GM12878 (cell line): ENCODE results near the gene POFUT1. TPM values are rescaled to one million over a fixed set of nuclear protein-coding genes. Genes with fewer than 3 reads are reported as not detected.

Experiments
- ATAC-seq: fragments of 200-7000 bp; cut with Tn5 transposase; 3 replicates; pipeline ENCODE4 v1.9.1; 2020; ENCODE audit warnings: mild to moderate bottlenecking, moderate library complexity
- BruUV-seq: library from RNA; stranded (reverse); fragments of 400-500 nt; replicated peaks from 2 replicates; lab custom pipeline; 2021; lab: Mats Ljungman, UMichigan
- CTCF ChIA-PET: fragments of 300-600 bp; sonication (Branson Sonifier 250); formaldehyde crosslinking; extraction: SDS; loops from one replicate; lab custom pipeline; 2021; ENCODE audit warnings: inconsistent platforms; lab: Yijun Ruan, JAX
- POLR2A ChIA-PET: fragments of 350-600 bp; formaldehyde crosslinking; extraction: SDS; loops from one replicate; lab custom pipeline; 2021; ENCODE audit warnings: inconsistent platforms; lab: Charles Lee
- RAD21 ChIA-PET: fragments of 300-600 bp; sonication (Branson Sonifier 250); formaldehyde crosslinking; loops from one replicate; lab custom pipeline; 2023; ENCODE audit warnings: antibody characterized with exemption; ENCODE audit not compliant: unreplicated experiment; lab: Charles Lee
- SMC1A ChIA-PET: fragments of 300-600 bp; sonication (Branson Sonifier 250); formaldehyde crosslinking; loops from one replicate; lab custom pipeline; 2023; ENCODE audit not compliant: unreplicated experiment, uncharacterized antibody; lab: Charles Lee
- DNase-seq: peaks from one replicate; pipeline ENCODE4 v3.0.0-alpha.2; 2011; ENCODE audit warnings: low read depth, low spot score
- FAIRE-seq: peaks from 3 replicates; lab custom pipeline; 2011; peaks lifted over from hg19 to GRCh38; lab: Jason Lieb, UNC
- H2AFZ ChIP-seq: 2 replicates; pipeline ENCODE4 v1.6.0; 2011; ENCODE audit warnings: low read depth, low read length, control low read depth; ENCODE audit not compliant: control insufficient read depth
- H3K27ac ChIP-seq: 2 replicates; pipeline ENCODE4 v1.5.1; 2011; ENCODE audit warnings: control low read depth; ENCODE audit not compliant: control insufficient read depth, insufficient read depth
- H3K27me3 ChIP-seq, 2 experiments: replicated peaks in 1 of 2; 2 replicates each; pipeline versions ENCODE4 v1.6.0 to v1.6.1; 2011; ENCODE audit warnings: low read length in 1 of 2; ENCODE audit not compliant: control insufficient read depth in 2 of 2, insufficient read depth in 2 of 2
- H3K36me3 ChIP-seq, 2 experiments: 2 replicates each; pipeline ENCODE4 v1.5.1; 2011; ENCODE audit warnings: low read length in 1 of 2; ENCODE audit not compliant: control insufficient read depth in 2 of 2, insufficient read depth in 2 of 2
- H3K4me1 ChIP-seq: 2 replicates; pipeline ENCODE4 v1.6.1; 2011; ENCODE audit warnings: mild to moderate bottlenecking, low read length, moderate library complexity, mixed read lengths; ENCODE audit not compliant: control insufficient read depth, insufficient read depth
- H3K4me2 ChIP-seq: 2 replicates; pipeline ENCODE4 v1.6.0; 2011; ENCODE audit warnings: control low read depth; ENCODE audit not compliant: control insufficient read depth, insufficient read depth
- H3K4me3 ChIP-seq: fragments of 200-600 bp; sonication (generic); 2 replicates; pipeline ENCODE4 v1.5.1; 2016
- H3K79me2 ChIP-seq: 2 replicates; pipeline ENCODE4 v1.6.0; 2011; ENCODE audit warnings: low read length; ENCODE audit not compliant: control insufficient read depth, insufficient read depth
- H3K9ac ChIP-seq: 2 replicates; pipeline ENCODE4 v1.8.0; 2011; ENCODE audit warnings: low read length, control low read depth, mixed read lengths; ENCODE audit not compliant: control insufficient read depth, insufficient read depth
- H3K9me3 ChIP-seq: replicated peaks from 3 replicates; pipeline ENCODE4 v1.5.1; 2011; ENCODE audit warnings: mild to moderate bottlenecking, low read length; ENCODE audit not compliant: control insufficient read depth, insufficient read depth
- H4K20me1 ChIP-seq: 2 replicates; pipeline ENCODE4 v1.6.0; 2011; ENCODE audit not compliant: control insufficient read depth, insufficient read depth
- ATF3 ChIP-seq: IDR thresholded peaks from 2 replicates; pipeline ENCODE4 v1.6.1; 2011; ENCODE audit warnings: low read depth, mild to moderate bottlenecking, low read length, moderate library complexity, borderline replicate concordance; ENCODE audit errors: extremely low read depth
- BACH1 ChIP-seq: fragments of 450-650 bp; IDR thresholded peaks from 2 replicates; pipeline ENCODE4 v1.6.1; 2017; ENCODE audit warnings: mild to moderate bottlenecking, borderline replicate concordance
- BCL11A ChIP-seq: IDR thresholded peaks from 2 replicates; pipeline ENCODE4 v1.6.1; 2011; ENCODE audit warnings: low read depth, low read length
- BRCA1 ChIP-seq: IDR thresholded peaks from 2 replicates; pipeline ENCODE4 v1.6.1; 2011; ENCODE audit warnings: low read depth, low read length, improper control_type of control experiment
- LARP7 ChIP-seq: fragments of 450-650 bp; IDR thresholded peaks from 2 replicates; pipeline ENCODE4 v1.6.1; 2017; ENCODE audit warnings: mild to moderate bottlenecking
- MEF2B ChIP-seq: fragments of 450-650 bp; IDR thresholded peaks from 2 replicates; pipeline ENCODE4 v1.6.1; 2018; ENCODE audit warnings: mild to moderate bottlenecking, moderate library complexity; ENCODE audit not compliant: partially characterized antibody, poor library complexity, severe bottlenecking
- MYC ChIP-seq: IDR thresholded peaks from 2 replicates; pipeline ENCODE4 v1.6.1; 2011; ENCODE audit warnings: mild to moderate bottlenecking, low read length, moderate library complexity, inconsistent platforms; ENCODE audit not compliant: insufficient read depth, insufficient replicate concordance, insufficient read length, severe bottlenecking
- NBN ChIP-seq: fragments of 450-650 bp; IDR thresholded peaks from 2 replicates; pipeline ENCODE4 v1.6.1; 2016
- SMAD5 ChIP-seq: IDR thresholded peaks from 2 replicates; pipeline ENCODE4 v1.6.1; 2016; ENCODE audit warnings: antibody characterized with exemption, low read depth
- SPI1 ChIP-seq: IDR thresholded peaks from 2 replicates; pipeline ENCODE4 v1.6.1; 2011; ENCODE audit warnings: low read depth, mild to moderate bottlenecking, low read length, moderate library complexity, borderline replicate concordance; ENCODE audit not compliant: insufficient read depth
- TBL1XR1 ChIP-seq: IDR thresholded peaks from 2 replicates; pipeline ENCODE4 v1.6.1; 2012; ENCODE audit warnings: low read depth, low read length, improper control_type of control experiment
- YY1 ChIP-seq: IDR thresholded peaks from 2 replicates; pipeline ENCODE4 v1.6.1; 2011; ENCODE audit warnings: low read depth, mild to moderate bottlenecking, low read length
- ZNF622 ChIP-seq: fragments of 450-650 bp; IDR thresholded peaks from 2 replicates; pipeline ENCODE4 v1.6.1; 2017; ENCODE audit warnings: mild to moderate bottlenecking, inconsistent platforms
- WGBS: methylation state at CpG from one replicate; pipeline ENCODE4 v1.1.6; 2016; ENCODE audit warnings: low lambda C conversion rate; ENCODE audit not compliant: insufficient replicate concordance, insufficient coverage; ENCODE audit errors: missing lambda C conversion rate; 5-methylcytosine and 5-hydroxymethylcytosine counted together
- in situ Hi-C: fragments of 300-500 bp; cut with MboI; formaldehyde crosslinking; loops from 9 replicates; pipeline ENCODE4 v1.14.3; 2018; ENCODE audit warnings: mixed read lengths
- intact Hi-C: fragments of 100-400 bp; cut with micrococcal nuclease; formaldehyde crosslinking; loops from one replicate; pipeline ENCODE4 v1.14.2; 2022; ENCODE audit not compliant: unreplicated experiment
- polyA plus RNA-seq, 11 experiments: library from polyadenylated mRNA; depleted of rRNA in 4 of 11; unstranded in 6 of 11; stranded (reverse) in 5 of 11; fragments of >200 nt; fragmentation: Nextera tagmentation in 4 of 11; fragmentation: Illumina TruSeq in 1 of 11; extraction: Ambion mirVana in 4 of 11; extraction: Trizol in 1 of 11; gene quantifications; 1 replicate in 1 of 11; 2 replicates in 10 of 11; pipeline versions ENCODE4 v1.2.1 to v1.2.3, GENCODE V29; 2011 to 2016; ENCODE audit warnings: inconsistent platforms in 2 of 11, missing spikeins in 2 of 11, low read depth in 1 of 11
- total RNA-seq, 4 experiments: library from RNA; depleted of rRNA in 3 of 4; stranded (reverse); fragments of >200 nt in 3 of 4; fragmentation: Illumina TruSeq in 1 of 4; extraction: Trizol in 1 of 4; gene quantifications; 2 replicates each; pipeline versions ENCODE4 v1.2.1 to v1.2.3, GENCODE V29; 2013 to 2021

The POFUT1 gene
- total and polyA plus RNA-seq, 10 of the 15 experiments (the other 5 are each of a cell fraction or from before 2014, with no cell fraction given): 2.6 to 33.4 (median 23.1) TPM

GRCh38 chr20:32213870-32214269, 6.2 kb downstream of the POFUT1 start:
- H3K27me3 ChIP-seq: no peaks in the 10 kb centered on the region
- RAD21 ChIA-PET: no interaction called here
- no peak overlapping the region for H2AFZ ChIP-seq
- peaks cover 7% of the 10 kb centered on the region for H3K79me2 ChIP-seq
- no peak overlapping the region for H3K4me3 ChIP-seq
- intact Hi-C loops: no loop called here
- no peak overlapping the region for H3K4me2 ChIP-seq
- H3K9me3 ChIP-seq: no peaks in the 10 kb centered on the region
- H3K27ac ChIP-seq: no peak overlapping the region
- TF ChIP-seq NBN (no peak), SMAD5 (no peak), LARP7 (no peak), MEF2B (no peak), TBL1XR1 (no peak), SPI1 (no peak), BRCA1 (no peak), BCL11A (no peak), ATF3 (no peak), ZNF622 (no peak), MYC (no peak), BACH1 (no peak), YY1 (no peak)
- peaks cover 2 to 20% of the 10 kb centered on the region in 2 experiments for H3K36me3 ChIP-seq
- H4K20me1 ChIP-seq: no peaks in the 10 kb centered on the region
- CTCF ChIA-PET: interaction anchor here (1.1 kb wide), 1 partner anchor 12 kb away, joined by 3 read pairs; no protein-coding TSS in a partner anchor
- in situ Hi-C loops: no loop called here
- peaks cover 2% of the 10 kb centered on the region for H3K4me1 ChIP-seq
- POLR2A ChIA-PET: no interaction called here
- no TSS peak for BruUV-seq
- FAIRE-seq (no peak), ATAC-seq (no peak), DNase-seq (no peak)
- 100% methylated on average over 1 of the region's 1 CpG for WGBS
- SMC1A ChIA-PET: interaction anchor here (0.7 to 1.3 kb wide), 2 partner anchors 19 to 154 kb away, joined by 3 read pairs; no protein-coding TSS in a partner anchor
- no peak overlapping the region for H3K9ac ChIP-seq
